GM12864 (cell line): ENCODE data around the gene EDIL3.

Experiments
- DNase-seq: peaks from one replicate; pipeline ENCODE4 v3.0.0-alpha.2; 2011; ENCODE audit warnings: low read depth
- H3K4me3 ChIP-seq: 2 replicates; pipeline ENCODE4 v1.5.1; 2011; ENCODE audit warnings: mild to moderate bottlenecking, low read depth, low read length, control low read depth
- CTCF ChIP-seq: IDR thresholded peaks from 2 replicates; pipeline ENCODE4 v1.5.1; 2011; ENCODE audit warnings: low read depth, mild to moderate bottlenecking, moderate library complexity, low read length, control low read depth, inconsistent platforms; ENCODE audit errors: missing control alignments

The EDIL3 gene

GRCh38 chr5:83947763-83948162 is 436.9 kb downstream of the EDIL3 start:
- no peak overlapping the region for H3K4me3 ChIP-seq
- no peak for TF ChIP-seq CTCF
- no peak for DNase-seq

- no peak for DNase-seq
- no peak for TF ChIP-seq CTCF
- no peak overlapping the region for H3K4me3 ChIP-seq
Observed at GRCh38 chr5:83946516-83946915, 438.2 kb downstream of the EDIL3 start.

- DNase-seq: no peak
- no peak overlapping the region for H3K4me3 ChIP-seq
- no peak for TF ChIP-seq CTCF
Observed at GRCh38 chr5:83942155-83942554, 442.5 kb downstream of the EDIL3 start.

GRCh38 chr5:83937837-83938236 is 446.8 kb downstream of the EDIL3 start:
- H3K4me3 ChIP-seq: no peak overlapping the region
- DNase-seq: no peak

DNA sequence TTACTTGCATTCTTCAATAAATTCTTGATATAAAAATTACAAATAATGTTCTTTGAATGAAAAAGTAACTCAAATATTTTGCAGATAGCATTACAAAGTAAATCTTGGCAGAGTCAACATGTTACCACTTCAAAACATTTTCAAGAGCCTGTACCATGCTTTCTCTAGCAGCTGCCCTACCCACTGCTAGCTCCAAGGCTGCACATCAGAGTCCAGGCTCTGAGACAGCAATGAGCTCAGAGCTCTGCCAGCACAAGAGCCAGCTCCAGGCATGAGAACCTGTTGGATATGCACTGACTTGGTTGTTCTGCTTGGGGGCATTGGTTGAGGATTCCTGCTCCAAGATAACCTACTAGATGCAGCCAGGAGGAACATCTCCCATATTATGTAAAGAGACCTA is 452.7 kb downstream of the EDIL3 start:
- H3K4me3 ChIP-seq: no peak overlapping the region
- TF ChIP-seq CTCF: no peak
- DNase-seq: no peak

More at GRCh38 chr5:83937837-83938236, 446.8 kb downstream of the EDIL3 start:
- TF ChIP-seq CTCF: no peak

DNA sequence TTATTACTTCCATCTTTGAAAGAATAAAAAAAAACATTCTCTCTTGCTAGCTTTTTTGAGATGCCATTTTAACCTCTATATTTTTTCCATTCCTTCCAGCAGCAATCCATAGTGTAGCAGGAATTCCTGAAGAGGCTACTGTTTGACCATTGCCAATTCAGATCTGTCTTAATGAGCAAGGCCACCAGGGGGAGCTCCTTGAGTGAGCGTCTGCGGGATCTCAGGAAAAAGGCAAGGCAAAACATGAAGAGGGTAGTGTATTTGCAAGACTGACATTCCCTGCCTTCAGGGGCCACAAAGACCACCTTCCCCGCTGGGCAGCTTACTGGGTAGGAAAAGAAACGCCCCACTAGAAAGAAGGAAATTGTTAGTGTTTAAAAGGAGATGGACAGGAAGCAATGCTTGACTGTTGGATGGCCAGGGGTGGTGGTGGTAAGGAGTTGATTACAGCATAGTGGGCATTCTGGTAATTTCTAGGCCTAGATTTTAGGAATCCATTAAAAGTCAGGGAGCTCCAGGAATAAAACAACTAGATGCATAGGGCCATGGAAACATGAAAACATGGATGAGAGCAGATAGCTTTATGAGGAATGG is 457.4 kb downstream of the EDIL3 start:
- no peak overlapping the region for H3K4me3 ChIP-seq
- peak; percentile 83 for TF ChIP-seq CTCF
- DNase-seq: peak; percentile 5

DNA sequence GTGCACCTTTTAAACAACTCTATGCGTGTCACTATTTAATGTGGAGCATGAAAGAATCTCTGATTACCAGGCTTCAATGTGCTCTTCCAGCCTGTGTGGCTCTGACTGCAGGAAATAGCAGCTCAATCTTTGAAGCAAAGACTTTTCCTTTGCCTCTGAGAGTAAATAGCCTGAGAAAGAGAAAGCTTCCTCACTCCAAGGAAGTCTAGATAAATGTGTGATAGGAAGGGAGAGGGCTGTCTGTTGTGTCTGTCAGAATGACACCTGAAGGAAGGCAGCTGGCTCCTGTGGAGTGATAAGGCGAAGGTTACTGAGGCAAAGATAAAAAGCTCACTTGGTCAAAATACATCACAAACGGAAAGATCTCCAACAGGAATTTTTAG is 458.7 kb downstream of the EDIL3 start:
- TF ChIP-seq CTCF: no peak
- no peak overlapping the region for H3K4me3 ChIP-seq
- DNase-seq: no peak
